ENCODE data around the gene KCNQ1.

- TF ChIP-seq CTCF (optimal IDR thresholded peaks at IDR 0.05 in 1 of 3, IDR thresholded peaks at IDR 0.05 in 1 of 3, conservative IDR thresholded peaks at IDR 0.05 in 1 of 3; ENCODE audit: extremely low read depth in 1 of 3, insufficient read depth in 2 of 3, low read length in 3 of 3): no peak
- TF ChIP-seq EZH2 (IDR thresholded peaks at IDR 0.05; ENCODE audit: low read length): no peak
Measured at GRCh38 chr11:2540992-2541680, 96.3 kb downstream of the KCNQ1 start.

All from keratinocyte (primary cell).